Osteoblast (primary cell): Measurements from ENCODE around the gene MYOZ3. TPM values are rescaled to one million over a fixed set of nuclear protein-coding genes. Genes with fewer than 3 reads are reported as not detected.
A peak's percentile ranks its signal among the peaks of the same experiment; 100 is the strongest.

Source experiments
- DNase-seq: peaks from one replicate; pipeline ENCODE4 v3.0.0; 2011; ENCODE audit warnings: low spot score, mixed read lengths; ENCODE audit not compliant: insufficient read length; ENCODE audit errors: missing footprints
- H2AFZ ChIP-seq: 2 replicates; pipeline ENCODE4 v1.6.0; 2011; ENCODE audit warnings: mild to moderate bottlenecking, low read length
- H3K27ac ChIP-seq: 2 replicates; pipeline ENCODE4 v1.5.1; 2011; ENCODE audit warnings: mild to moderate bottlenecking, low read depth, low read length, moderate library complexity
- H3K27me3 ChIP-seq: 2 replicates; pipeline ENCODE4 v1.6.0; 2012; ENCODE audit warnings: mild to moderate bottlenecking, control low read depth, inconsistent platforms, low read length, moderate library complexity; ENCODE audit not compliant: insufficient read depth
- H3K36me3 ChIP-seq: 2 replicates; pipeline ENCODE4 v1.5.1; 2011; ENCODE audit warnings: mild to moderate bottlenecking, low read length, control low read depth, moderate library complexity; ENCODE audit not compliant: insufficient read depth
- H3K4me1 ChIP-seq: 2 replicates; pipeline ENCODE4 v1.5.1; 2011; ENCODE audit warnings: mild to moderate bottlenecking, low read length, control low read depth, moderate library complexity; ENCODE audit not compliant: insufficient read depth
- H3K4me2 ChIP-seq: 2 replicates; pipeline ENCODE4 v1.6.0; 2011; ENCODE audit warnings: mild to moderate bottlenecking, low read length; ENCODE audit not compliant: insufficient read depth
- H3K4me3 ChIP-seq: fragments of 200-600 bp; sonication (generic); 3 replicates; pipeline ENCODE4 v1.5.1; 2012; ENCODE audit warnings: mild to moderate bottlenecking, low read length, inconsistent platforms; ENCODE audit not compliant: insufficient read depth
- H3K79me2 ChIP-seq: 2 replicates; pipeline ENCODE4 v1.6.0; 2012; ENCODE audit warnings: mild to moderate bottlenecking, low read length, control low read depth, inconsistent platforms; ENCODE audit not compliant: insufficient read depth
- H3K9me3 ChIP-seq: 2 replicates; pipeline ENCODE4 v1.5.1; 2011; ENCODE audit warnings: low read depth, low read length, control low read depth
- H4K20me1 ChIP-seq: 2 replicates; pipeline ENCODE4 v1.6.0; 2012; ENCODE audit warnings: mild to moderate bottlenecking, low read length, control low read depth; ENCODE audit not compliant: insufficient read depth
- total RNA-seq: library from RNA; depleted of rRNA; stranded (reverse); fragments of >200 nt; gene quantifications from 2 replicates; pipeline ENCODE4 v1.2.3, GENCODE V29; 2012
- TF ChIP-seq, protein P1 (sequence below): IDR thresholded peaks from 2 replicates; pipeline ENCODE4 v1.5.1; 2011; ENCODE audit warnings: mild to moderate bottlenecking, low read depth, low read length, moderate library complexity; ENCODE audit errors: extremely low read depth

Gene MYOZ3
- total RNA-seq, 1 donor = under 0.01 TPM

DNA sequence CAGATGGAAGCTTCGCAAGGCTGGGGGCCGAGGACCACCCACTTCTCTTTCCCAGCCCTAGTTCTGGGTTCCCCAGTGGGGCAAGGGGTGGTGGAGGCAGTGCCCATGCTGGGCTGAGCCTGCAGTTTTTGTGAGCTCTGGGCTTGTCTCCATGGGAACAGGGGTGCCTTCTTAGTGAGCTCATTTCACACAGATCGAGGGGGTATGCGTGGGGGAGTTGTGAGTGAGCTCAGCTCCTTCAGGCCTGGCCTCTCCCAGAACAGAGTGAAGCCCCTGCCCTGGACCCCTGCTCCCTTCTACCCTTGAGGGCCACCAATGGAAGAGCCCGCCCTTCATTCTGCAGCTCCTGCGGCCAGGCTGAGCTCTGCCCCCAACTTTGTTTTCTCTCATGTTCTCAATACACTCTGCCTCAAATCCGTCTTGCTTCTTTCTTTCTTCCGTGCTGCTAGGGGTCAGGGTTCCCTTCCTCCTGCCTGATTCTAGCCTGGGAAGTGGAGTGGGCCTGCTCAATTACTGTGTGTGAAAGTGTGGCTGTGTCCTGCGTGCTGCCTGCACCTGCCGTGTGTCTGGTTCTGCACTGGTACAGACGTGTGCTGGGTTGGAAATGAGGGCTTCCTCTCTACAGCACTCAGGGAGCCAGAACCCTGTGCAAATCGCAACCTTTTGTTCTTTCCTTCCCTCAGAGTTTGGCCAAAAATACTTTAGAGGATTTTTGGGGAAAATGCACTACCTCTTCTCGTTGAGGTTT lies 9.0 kb upstream of the MYOZ3 start:
- peaks cover 4% of the 10 kb centered on the region for H4K20me1 ChIP-seq
- no peaks in the 10 kb centered on the region for H3K79me2 ChIP-seq

DNA sequence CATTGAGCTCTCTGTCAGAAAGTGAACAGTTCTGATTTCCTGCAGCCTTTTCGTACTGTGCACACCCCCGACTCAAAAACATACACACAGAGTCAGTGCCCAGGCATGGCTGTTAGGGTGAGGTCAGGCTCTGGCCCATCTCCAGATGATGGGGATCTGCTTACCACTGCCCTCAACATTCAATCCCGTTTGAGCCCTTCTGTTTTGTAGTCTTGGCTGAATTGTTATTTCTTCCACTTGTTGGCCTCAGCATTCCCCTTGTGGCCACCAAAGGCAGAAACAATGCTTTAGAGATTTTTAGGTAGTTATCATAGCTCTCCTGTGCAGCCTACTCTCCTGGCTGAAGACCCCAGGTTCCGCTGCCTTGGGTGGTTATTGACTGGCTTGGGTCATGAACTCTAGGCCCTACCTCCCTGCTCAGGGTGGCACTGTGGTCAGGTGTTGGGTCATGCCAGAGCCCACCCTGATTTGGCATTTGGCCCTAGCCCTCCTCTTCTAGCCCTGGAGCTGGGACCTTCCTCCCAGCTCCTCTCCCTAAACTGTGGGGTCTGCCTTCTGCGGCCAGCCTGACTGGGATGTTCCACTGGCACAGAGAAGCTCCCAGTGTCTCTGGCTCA lies 7.8 kb upstream of the MYOZ3 start:
- Histone ChIP-seq H3K27ac (peak overlapping the region; percentile 49), H3K79me2 (no peaks in the 10 kb centered on the region), H3K4me1 (peaks cover 22% of the 10 kb centered on the region), H3K27me3 (no peaks in the 10 kb centered on the region), H3K4me3 (no peak overlapping the region), H3K36me3 (peaks cover 25% of the 10 kb centered on the region), H3K4me2 (peak overlapping the region; percentile 9), H2AFZ (no peak overlapping the region), H4K20me1 (peaks cover 4% of the 10 kb centered on the region), H3K9me3 (no peaks in the 10 kb centered on the region)
- DNase-seq = peak; percentile 98
- TF ChIP-seq, protein P1, sequence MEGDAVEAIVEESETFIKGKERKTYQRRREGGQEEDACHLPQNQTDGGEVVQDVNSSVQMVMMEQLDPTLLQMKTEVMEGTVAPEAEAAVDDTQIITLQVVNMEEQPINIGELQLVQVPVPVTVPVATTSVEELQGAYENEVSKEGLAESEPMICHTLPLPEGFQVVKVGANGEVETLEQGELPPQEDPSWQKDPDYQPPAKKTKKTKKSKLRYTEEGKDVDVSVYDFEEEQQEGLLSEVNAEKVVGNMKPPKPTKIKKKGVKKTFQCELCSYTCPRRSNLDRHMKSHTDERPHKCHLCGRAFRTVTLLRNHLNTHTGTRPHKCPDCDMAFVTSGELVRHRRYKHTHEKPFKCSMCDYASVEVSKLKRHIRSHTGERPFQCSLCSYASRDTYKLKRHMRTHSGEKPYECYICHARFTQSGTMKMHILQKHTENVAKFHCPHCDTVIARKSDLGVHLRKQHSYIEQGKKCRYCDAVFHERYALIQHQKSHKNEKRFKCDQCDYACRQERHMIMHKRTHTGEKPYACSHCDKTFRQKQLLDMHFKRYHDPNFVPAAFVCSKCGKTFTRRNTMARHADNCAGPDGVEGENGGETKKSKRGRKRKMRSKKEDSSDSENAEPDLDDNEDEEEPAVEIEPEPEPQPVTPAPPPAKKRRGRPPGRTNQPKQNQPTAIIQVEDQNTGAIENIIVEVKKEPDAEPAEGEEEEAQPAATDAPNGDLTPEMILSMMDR = peak; percentile 57

More for the DNA sequence above, 9.0 kb upstream of the MYOZ3 start:
- no peak overlapping the region for H3K27ac ChIP-seq
- TF ChIP-seq, protein P1 = no peak
- peaks cover 22% of the 10 kb centered on the region for H3K4me1 ChIP-seq
- H3K27me3 ChIP-seq = no peaks in the 10 kb centered on the region
- peak; percentile 73 for DNase-seq
- no peak overlapping the region for H3K4me2 ChIP-seq
- no peak overlapping the region for H2AFZ ChIP-seq
- no peak overlapping the region for H3K4me3 ChIP-seq
- no peaks in the 10 kb centered on the region for H3K9me3 ChIP-seq
- H3K36me3 ChIP-seq = peaks cover 26% of the 10 kb centered on the region

DNA sequence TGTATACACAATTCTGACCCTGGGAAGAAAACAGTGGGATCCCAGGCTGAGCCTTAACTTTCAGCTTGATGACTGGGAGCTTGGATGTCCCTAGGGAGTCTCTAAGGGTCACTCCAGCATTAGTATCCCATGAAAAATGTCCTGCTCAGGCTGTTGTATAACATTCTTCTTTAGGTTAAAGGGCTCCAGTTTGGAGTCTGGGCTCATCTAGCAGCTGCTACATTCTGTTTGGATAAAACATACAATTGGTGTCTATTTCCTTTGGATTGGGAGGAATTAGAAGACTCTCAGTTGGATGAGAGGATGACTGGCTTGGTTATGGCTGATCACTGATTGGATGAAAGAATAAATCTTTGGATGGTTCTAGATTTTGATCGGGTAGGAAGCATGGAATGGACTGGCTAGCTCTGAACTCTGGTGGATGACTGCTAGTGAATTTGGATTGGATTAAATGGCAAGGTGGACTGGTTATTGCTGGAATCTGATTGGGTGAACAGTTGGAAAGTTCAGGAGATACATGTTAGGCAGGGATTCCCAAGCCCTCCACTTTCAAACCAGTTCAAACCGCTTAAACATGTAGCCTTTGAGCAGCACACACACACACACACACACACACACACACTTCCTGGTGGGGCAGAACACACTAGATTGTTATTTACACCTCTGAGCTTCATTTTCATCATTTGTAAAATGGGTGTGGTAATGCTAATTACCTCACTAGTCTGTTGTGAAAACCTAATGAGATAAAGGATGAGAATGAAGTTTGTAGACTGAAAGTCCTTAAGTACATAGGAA lies 7.1 kb upstream of the MYOZ3 start:
- Histone ChIP-seq H3K4me1 (peaks cover 22% of the 10 kb centered on the region), H3K79me2 (no peaks in the 10 kb centered on the region), H3K4me2 (no peak overlapping the region), H3K27ac (peak overlapping the region; percentile 49), H3K9me3 (no peaks in the 10 kb centered on the region), H2AFZ (no peak overlapping the region), H3K27me3 (no peaks in the 10 kb centered on the region), H4K20me1 (peaks cover 4% of the 10 kb centered on the region), H3K4me3 (no peak overlapping the region), H3K36me3 (peaks cover 18% of the 10 kb centered on the region)
- peak; percentile 96 for DNase-seq
- TF ChIP-seq, protein P1 = no peak
